ENCODE data around the gene FOXJ3.

Gene FOXJ3

DNA sequence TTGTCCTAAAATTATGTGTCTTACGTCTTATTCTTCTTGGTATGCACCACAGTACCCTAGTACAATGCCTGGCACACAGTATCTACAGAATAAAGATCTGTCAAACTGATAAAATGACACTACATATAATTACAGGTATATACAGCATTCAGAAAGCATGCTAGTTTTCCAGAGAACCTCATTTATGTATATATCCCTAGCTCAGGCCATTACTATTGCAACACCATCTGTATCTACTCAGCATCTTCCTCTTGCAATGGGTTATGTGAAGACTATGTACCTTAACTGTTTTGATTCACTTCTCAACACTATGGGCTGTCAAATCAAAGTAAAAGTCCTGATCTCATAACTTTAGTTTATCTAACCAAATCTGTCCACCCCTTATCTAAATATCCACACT, 112.0 kb downstream of the FOXJ3 start:
- no peak overlapping the region for H3K4me3 ChIP-seq (ENCODE audit: low read depth, low read length)
- no peak for DNase-seq
- no peak for TF ChIP-seq CTCF (IDR thresholded peaks at IDR 0.05; ENCODE audit: low read depth, low read length)
- H3K36me3 ChIP-seq: peaks cover 18% of the 10 kb centered on the region
- H3K27me3 ChIP-seq (ENCODE audit: insufficient read depth, low read depth, severe bottlenecking): no peaks in the 10 kb centered on the region
- H3K9me3 ChIP-seq (ENCODE audit: severe bottlenecking): no peaks in the 10 kb centered on the region
- H3K27ac ChIP-seq: no peak overlapping the region

DNA sequence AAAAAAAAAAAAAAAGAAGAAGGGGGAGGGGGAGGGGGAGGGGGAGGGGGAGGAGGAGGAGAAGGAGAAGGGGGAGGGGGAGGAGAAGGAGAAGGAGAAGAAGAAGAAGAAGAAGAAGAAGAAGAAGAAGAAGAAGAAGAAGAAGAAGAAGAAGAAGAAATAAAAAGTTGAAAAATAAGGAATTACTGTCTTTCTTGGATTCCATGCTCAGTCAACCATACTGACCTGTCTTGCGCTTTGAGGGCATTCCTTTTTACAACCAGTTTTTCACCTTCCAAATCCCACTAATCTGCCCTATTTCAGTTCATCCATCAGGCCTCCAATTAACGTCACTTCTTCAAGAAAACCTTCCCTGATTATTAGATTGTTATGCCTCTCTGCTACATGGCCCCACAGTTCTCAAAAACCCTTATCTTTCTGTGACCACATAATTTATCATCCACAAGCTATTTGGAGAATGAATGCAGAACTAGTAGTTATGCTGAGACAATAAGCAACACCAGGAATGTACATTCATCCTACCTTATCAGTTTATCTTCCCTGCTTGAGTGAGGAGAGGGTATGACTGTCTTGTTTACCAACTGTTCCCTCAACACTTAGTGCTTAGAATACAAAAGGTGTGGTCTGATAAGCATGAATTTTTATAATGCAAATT, 113.0 kb downstream of the FOXJ3 start:
- no peak for TF ChIP-seq CTCF (IDR thresholded peaks at IDR 0.05; ENCODE audit: low read depth, low read length)
- Histone ChIP-seq H3K36me3 (peaks cover 18% of the 10 kb centered on the region), H3K27me3 (ENCODE audit: insufficient read depth, low read depth, severe bottlenecking) (no peaks in the 10 kb centered on the region), H3K27ac (no peak overlapping the region), H3K9me3 (ENCODE audit: severe bottlenecking) (no peaks in the 10 kb centered on the region), H3K4me3 (ENCODE audit: low read depth, low read length) (no peak overlapping the region)
- no peak for DNase-seq

GRCh38 chr1:42221456-42221855, 113.6 kb downstream of the FOXJ3 start:
- H3K9me3 ChIP-seq (ENCODE audit: severe bottlenecking): no peaks in the 10 kb centered on the region
- H3K4me3 ChIP-seq (ENCODE audit: low read depth, low read length): no peak overlapping the region
- H3K27me3 ChIP-seq (ENCODE audit: insufficient read depth, low read depth, severe bottlenecking): no peaks in the 10 kb centered on the region
- H3K27ac ChIP-seq: no peak overlapping the region
- TF ChIP-seq CTCF (IDR thresholded peaks at IDR 0.05; ENCODE audit: low read depth, low read length): no peak
- DNase-seq: no peak
- H3K36me3 ChIP-seq: peaks cover 18% of the 10 kb centered on the region

GRCh38 chr1:42219627-42220026, 115.4 kb downstream of the FOXJ3 start:
- H3K27ac ChIP-seq: no peak overlapping the region
- H3K36me3 ChIP-seq: peaks cover 18% of the 10 kb centered on the region
- no peak overlapping the region for H3K4me3 ChIP-seq (ENCODE audit: low read depth, low read length)
- H3K9me3 ChIP-seq (ENCODE audit: severe bottlenecking): no peaks in the 10 kb centered on the region
- DNase-seq: no peak
- H3K27me3 ChIP-seq (ENCODE audit: insufficient read depth, low read depth, severe bottlenecking): no peaks in the 10 kb centered on the region
- TF ChIP-seq CTCF (IDR thresholded peaks at IDR 0.05; ENCODE audit: low read depth, low read length): no peak

DNA sequence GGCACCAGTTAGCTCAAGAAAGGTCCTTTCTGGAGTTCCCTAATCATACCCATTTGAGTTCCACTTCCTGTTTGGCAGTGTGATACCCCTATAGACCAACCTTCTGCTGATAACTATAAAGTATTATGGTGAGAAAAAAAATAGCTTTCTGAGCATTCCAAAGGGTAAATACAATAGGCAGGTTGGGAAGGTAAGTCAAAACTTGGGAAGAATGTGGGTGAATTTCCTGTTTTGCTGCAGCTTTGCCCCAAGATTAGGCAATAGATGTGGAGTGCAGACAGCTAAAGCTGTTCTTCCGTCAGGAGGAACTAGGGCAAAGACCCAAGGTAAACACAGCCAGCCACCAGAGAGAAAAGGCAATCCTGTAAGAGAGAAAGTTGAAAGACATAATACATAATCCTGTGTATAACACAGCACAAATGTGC, 120.6 kb downstream of the FOXJ3 start:
- no peak for DNase-seq
- H3K27ac ChIP-seq: no peak overlapping the region
- H3K36me3 ChIP-seq: peaks cover 14% of the 10 kb centered on the region
- H3K27me3 ChIP-seq (ENCODE audit: insufficient read depth, low read depth, severe bottlenecking): no peaks in the 10 kb centered on the region
- no peaks in the 10 kb centered on the region for H3K9me3 ChIP-seq (ENCODE audit: severe bottlenecking)
- no peak for TF ChIP-seq CTCF (IDR thresholded peaks at IDR 0.05; ENCODE audit: low read depth, low read length)
- H3K4me3 ChIP-seq (ENCODE audit: low read depth, low read length): no peak overlapping the region

- no peak for DNase-seq
These were observed 123.8 kb downstream of the FOXJ3 start for GRCh38 chr1:42211224-42211623.

More at GRCh38 chr1:42211224-42211623, 123.8 kb downstream of the FOXJ3 start:
- H3K4me3 ChIP-seq (ENCODE audit: low read depth, low read length): no peak overlapping the region
- H3K27ac ChIP-seq: no peak overlapping the region
- H3K9me3 ChIP-seq (ENCODE audit: severe bottlenecking): no peaks in the 10 kb centered on the region
- H3K36me3 ChIP-seq: peaks cover 14% of the 10 kb centered on the region
- TF ChIP-seq CTCF (IDR thresholded peaks at IDR 0.05; ENCODE audit: low read depth, low read length): no peak
- no peaks in the 10 kb centered on the region for H3K27me3 ChIP-seq (ENCODE audit: insufficient read depth, low read depth, severe bottlenecking)

Data from WERI-Rb-1 (cell line).